ENCODE results near the gene TYW1.
"Not testable (repeated sequence)": the region's sequence is repeated elsewhere in the genome, so short reads cannot be mapped to it uniquely, and the experiment has no call there.

Gene TYW1

DNA sequence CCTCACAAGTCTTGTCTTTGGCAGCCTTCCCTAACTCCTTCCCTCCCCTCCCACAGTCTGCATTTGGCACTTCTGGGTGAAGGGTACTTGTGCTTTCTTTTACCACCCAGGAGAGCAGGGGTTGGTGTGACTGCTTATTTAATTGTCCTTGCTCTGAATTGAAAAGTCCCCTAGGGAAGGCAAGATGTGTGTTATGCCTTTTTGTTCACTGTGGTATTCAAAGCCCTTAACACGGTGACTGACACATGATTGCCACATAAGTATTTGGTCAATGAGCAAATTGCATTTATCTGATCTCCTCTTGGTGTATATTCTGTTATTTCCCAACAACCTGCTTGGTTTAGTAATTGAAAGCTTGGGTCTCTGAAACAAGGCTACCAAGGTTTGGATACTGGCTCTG is 134.1 kb downstream of the TYW1 start:
- not testable (repeated sequence) for DNase-seq (ENCODE audit: low spot score)

- DNase-seq (ENCODE audit: low spot score): not testable (repeated sequence)
These were observed 138.3 kb downstream of the TYW1 start for GRCh38 chr7:67134912-67135311.

DNA sequence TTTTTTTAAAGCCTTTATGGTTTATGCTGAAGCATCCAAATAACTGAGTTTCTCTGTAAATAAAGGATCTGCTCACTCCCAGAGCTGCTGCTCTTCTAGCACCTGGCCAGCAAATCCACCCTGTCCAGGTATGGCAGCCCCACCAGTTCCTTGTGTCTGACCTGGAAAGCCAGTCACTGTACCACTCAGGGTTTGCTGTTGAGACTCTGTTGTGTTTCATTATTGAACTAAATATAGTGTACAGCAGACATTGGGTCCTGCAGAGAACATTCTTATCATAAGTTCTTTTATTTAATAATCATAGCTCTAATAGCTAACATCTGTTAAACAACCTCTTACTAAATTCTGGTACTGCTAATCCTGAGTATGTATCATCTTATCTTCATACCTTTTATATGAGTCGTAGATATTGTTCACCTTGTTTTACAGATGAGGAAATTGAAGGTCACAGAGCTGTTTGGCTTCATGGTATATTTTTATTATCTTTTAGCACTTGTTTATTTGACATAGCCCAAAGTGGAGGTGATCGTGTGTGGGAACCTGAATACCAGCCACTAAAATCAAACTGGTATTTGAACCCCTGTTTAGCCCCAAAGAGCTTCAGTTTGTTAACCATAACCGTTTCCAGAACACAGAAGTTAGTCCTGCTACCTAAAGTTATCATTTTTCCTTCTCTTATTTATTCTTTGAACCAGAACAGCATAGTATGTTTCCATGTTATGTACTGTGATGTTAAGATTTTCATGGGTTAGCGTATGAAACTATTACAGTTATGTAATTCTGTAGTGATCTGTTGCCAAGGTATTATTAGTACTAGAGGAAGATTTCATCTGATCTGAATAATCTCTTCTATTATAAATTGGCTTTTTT is 139.2 kb downstream of the TYW1 start:
- DNase-seq (ENCODE audit: low spot score): peak; percentile 4

GRCh38 chr7:67137489-67137888 is 140.9 kb downstream of the TYW1 start:
- DNase-seq (ENCODE audit: low spot score): peak; percentile 9

- not testable (repeated sequence) for DNase-seq (ENCODE audit: low spot score)
These were observed 143.2 kb downstream of the TYW1 start for GRCh38 chr7:67139876-67140275.

- not testable (repeated sequence) for DNase-seq (ENCODE audit: low spot score)
These were observed 144.4 kb downstream of the TYW1 start for GRCh38 chr7:67141001-67141400.

GRCh38 chr7:67143091-67143786 is 146.6 kb downstream of the TYW1 start:
- DNase-seq (ENCODE audit: low spot score): not testable (repeated sequence)

GRCh38 chr7:67145581-67146193 is 149.1 kb downstream of the TYW1 start:
- not testable (repeated sequence) for DNase-seq (ENCODE audit: low spot score)

DNA sequence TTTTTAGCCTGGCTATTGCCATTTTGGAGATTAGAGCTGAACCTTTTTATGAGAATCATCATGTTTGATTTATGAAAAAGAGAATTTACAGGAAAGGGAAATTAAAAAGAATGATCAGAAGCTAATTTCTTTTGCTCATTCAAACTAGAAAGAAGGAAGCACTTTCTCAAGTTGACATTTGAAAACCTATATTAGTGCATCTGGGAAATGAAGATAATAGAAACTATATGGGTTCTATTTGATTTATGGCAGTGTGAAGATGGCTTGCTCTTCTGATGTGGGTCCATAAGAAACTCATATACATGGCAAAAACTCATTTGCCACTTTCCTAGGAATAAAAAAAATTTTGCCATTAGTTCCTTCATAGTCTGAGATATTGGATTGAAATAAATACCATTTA is 152.5 kb downstream of the TYW1 start:
- DNase-seq (ENCODE audit: low spot score): not testable (repeated sequence)

DNA sequence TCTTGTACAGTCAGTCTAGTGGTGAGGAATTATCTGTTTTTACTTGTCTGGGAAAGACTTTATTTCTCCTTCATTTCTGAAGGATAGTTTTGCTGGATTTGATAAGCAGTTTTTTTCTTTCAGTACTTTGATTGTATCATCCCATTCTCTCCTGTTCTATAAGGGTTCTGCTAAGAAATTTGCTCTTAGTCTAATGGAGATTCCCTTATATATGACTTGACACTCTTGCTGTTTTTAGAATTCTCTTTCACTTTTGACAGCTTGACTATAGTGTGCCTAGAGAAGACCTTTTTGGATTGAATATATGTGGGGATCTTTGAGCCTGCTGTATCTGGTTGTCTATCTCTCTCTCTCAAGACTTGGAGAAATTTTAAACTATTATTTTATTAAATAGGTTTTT is 157.7 kb downstream of the TYW1 start:
- DNase-seq (ENCODE audit: low spot score): not testable (repeated sequence)

DNA sequence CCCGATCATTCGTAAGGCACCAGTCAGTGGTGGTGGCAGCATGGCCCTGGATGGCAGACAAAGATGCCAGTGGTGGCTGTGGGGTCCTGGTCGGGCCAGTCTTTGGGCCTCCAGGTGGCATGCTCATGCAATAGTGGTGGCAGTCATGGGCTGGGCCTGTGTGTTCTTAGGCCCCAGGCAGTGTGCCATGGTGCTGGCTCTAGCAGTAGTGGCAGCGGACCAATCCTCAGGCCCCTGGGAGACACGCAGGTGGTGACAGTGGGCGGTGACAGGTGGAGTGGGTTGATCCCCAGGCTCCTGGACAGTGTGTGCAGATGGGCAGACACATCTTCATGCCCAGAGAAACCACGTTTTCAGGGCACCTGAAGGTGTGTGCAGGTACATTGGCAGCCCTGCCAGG is 159.4 kb downstream of the TYW1 start:
- DNase-seq (ENCODE audit: low spot score): not testable (repeated sequence)

GRCh38 chr7:67163285-67163684 is 166.7 kb downstream of the TYW1 start:
- DNase-seq (ENCODE audit: low spot score): not testable (repeated sequence)

DNA sequence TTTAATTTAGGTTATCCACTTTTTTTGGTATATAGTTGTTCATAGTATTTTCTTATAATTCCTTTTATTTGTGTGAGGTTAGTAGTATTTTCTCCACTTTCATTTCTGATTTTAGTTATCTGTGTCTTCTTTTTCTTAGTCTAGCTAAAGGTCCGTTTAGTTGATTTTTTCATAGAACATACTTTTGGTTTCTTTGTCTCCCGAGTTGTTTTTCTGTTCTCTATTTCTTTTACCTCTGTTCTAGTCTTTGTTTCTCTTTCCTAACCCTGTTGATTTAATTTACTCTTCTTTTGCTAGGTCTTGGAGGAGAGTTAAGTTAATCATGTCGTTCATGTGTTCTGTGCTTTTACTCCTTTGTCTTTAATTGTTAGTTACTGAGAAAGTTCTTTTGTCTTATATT is 174.5 kb downstream of the TYW1 start:
- DNase-seq (ENCODE audit: low spot score): not testable (repeated sequence)

DNA sequence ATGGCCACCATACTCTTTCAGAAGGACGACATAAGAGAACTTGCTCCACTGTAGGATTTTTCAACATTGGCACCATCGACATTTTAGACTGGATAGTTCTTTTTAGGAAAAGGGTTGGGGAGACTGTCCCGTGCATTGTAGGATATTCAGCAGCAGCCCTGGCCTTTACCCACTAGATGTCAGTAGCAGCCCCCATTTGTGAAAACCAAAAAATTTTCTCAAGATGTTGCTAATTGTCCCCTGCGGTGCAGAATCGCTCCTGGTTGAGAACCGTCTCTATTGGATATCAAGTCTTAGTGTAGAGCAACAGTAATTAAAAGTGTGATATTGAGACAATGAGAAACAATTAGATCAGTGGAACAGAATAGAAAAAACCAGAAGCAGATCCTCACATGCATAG is 180.1 kb downstream of the TYW1 start:
- not testable (repeated sequence) for DNase-seq (ENCODE audit: low spot score)

- DNase-seq (ENCODE audit: low spot score): not testable (repeated sequence)
These were observed 182.5 kb downstream of the TYW1 start for GRCh38 chr7:67178915-67179688.

GRCh38 chr7:67182956-67183750 is 186.5 kb downstream of the TYW1 start:
- not testable (repeated sequence) for DNase-seq (ENCODE audit: low spot score)

GRCh38 chr7:67184912-67185659 is 188.5 kb downstream of the TYW1 start:
- not testable (repeated sequence) for DNase-seq (ENCODE audit: low spot score)

DNA sequence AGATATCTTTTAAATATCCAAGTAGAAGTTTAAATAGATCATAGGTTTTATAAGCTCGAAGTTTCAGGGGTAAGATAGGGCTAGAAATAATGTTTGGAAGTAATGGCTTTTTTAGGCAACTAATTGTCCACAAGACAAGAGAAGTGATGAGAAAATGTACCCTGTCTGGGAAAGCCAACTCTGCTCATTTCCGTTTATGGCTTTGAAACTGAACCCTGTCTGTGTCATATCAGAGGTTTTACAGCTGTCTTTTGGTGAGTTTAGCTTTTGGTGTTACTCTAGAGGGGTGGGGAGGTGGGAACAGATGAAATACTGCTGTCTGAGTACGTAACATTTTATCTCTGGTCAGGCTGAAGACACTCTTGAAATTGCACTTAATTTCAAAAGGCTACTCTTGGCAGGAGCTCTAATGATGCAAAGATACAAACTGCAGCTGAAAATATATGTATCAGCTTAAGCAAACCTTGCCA is 189.1 kb downstream of the TYW1 start:
- not testable (repeated sequence) for DNase-seq (ENCODE audit: low spot score)

- DNase-seq (ENCODE audit: low spot score): not testable (repeated sequence)
These were observed 192.5 kb downstream of the TYW1 start for GRCh38 chr7:67189160-67189559.

Measured in AG20443 (cell line).